GM18858 (cell line): Measurements from ENCODE around the gene EXOC5.

Source experiments
- ATAC-seq: cut with Tn5 transposase; IDR thresholded peaks from one replicate; pipeline ENCODE4 v1.9.1; 2021; ENCODE audit not compliant: unreplicated experiment

The EXOC5 gene

GRCh38 chr14:57268161-57269069 lies at the start of gene EXOC5, which contains the start of gene AP5M1:
EXOC5 (minus strand) TSS chr14:57268905; CDS start chr14:57268648, 257 bp downstream.
AP5M1 (plus strand) TSS chr14:57268971; CDS start chr14:57269315, 344 bp downstream.
- peak; percentile 74 for ATAC-seq

- no peak for ATAC-seq
These were observed 48.6 kb upstream of the EXOC5 start for GRCh38 chr14:57317248-57317833.

- ATAC-seq, result no peak
These were observed 45.8 kb upstream of the EXOC5 start for GRCh38 chr14:57314396-57315089.

GRCh38 chr14:57302883-57303282 lies 34.2 kb upstream of the EXOC5 start:
- ATAC-seq, result no peak

- ATAC-seq, result no peak
These were observed 30.8 kb upstream of the EXOC5 start for GRCh38 chr14:57299511-57299910.

GRCh38 chr14:57297852-57298251 lies 29.1 kb upstream of the EXOC5 start:
- ATAC-seq, result no peak

GRCh38 chr14:57295239-57295638 lies 26.5 kb upstream of the EXOC5 start:
- no peak for ATAC-seq

- no peak for ATAC-seq
These were observed 25.4 kb upstream of the EXOC5 start for GRCh38 chr14:57293866-57294837.

- no peak for ATAC-seq
These were observed 23.3 kb upstream of the EXOC5 start for GRCh38 chr14:57291692-57292647.

- no peak for ATAC-seq
These were observed 22.0 kb upstream of the EXOC5 start for GRCh38 chr14:57290751-57291150.

- no peak for ATAC-seq
These were observed 19.0 kb upstream of the EXOC5 start for GRCh38 chr14:57287745-57288144.

GRCh38 chr14:57277062-57277461 lies 8.4 kb upstream of the EXOC5 start:
- no peak for ATAC-seq

- no peak for ATAC-seq
These were observed 6.4 kb upstream of the EXOC5 start for GRCh38 chr14:57275023-57275664.

- no peak for ATAC-seq
These were observed 5.8 kb upstream of the EXOC5 start for GRCh38 chr14:57274551-57274950.

- no peak for ATAC-seq
These were observed 4.5 kb upstream of the EXOC5 start for GRCh38 chr14:57273236-57273635.

- ATAC-seq, result no peak
These were observed 2.6 kb downstream of the EXOC5 start for GRCh38 chr14:57266065-57266464.

GRCh38 chr14:57262117-57262516 lies 6.6 kb downstream of the EXOC5 start:
- ATAC-seq, result no peak

GRCh38 chr14:57261604-57262003 lies 7.1 kb downstream of the EXOC5 start:
- ATAC-seq, result no peak

- no peak for ATAC-seq
These were observed 9.0 kb downstream of the EXOC5 start for GRCh38 chr14:57259672-57260071.
